LNCaP clone FGC (cell line): ENCODE results near the gene PROKR1.

Experiments used
- DNase-seq: peaks from one replicate; pipeline ENCODE4 v3.0.0-alpha.2; 2011; ENCODE audit warnings: low read depth
- H3K4me3 ChIP-seq: 2 replicates; pipeline ENCODE4 v1.5.1; 2011; ENCODE audit warnings: mild to moderate bottlenecking, low read depth, low read length, control low read depth
- TF ChIP-seq, protein P1 (sequence below): IDR thresholded peaks from 2 replicates; pipeline ENCODE4 v1.5.1; 2012; ENCODE audit warnings: mild to moderate bottlenecking; ENCODE audit not compliant: control insufficient read depth, insufficient read depth; ENCODE audit errors: extremely low read depth

PROKR1 gene

GRCh38 chr2:68695971-68696370, 52.6 kb downstream of the PROKR1 start:
- no peak for DNase-seq
- TF ChIP-seq, protein P1, sequence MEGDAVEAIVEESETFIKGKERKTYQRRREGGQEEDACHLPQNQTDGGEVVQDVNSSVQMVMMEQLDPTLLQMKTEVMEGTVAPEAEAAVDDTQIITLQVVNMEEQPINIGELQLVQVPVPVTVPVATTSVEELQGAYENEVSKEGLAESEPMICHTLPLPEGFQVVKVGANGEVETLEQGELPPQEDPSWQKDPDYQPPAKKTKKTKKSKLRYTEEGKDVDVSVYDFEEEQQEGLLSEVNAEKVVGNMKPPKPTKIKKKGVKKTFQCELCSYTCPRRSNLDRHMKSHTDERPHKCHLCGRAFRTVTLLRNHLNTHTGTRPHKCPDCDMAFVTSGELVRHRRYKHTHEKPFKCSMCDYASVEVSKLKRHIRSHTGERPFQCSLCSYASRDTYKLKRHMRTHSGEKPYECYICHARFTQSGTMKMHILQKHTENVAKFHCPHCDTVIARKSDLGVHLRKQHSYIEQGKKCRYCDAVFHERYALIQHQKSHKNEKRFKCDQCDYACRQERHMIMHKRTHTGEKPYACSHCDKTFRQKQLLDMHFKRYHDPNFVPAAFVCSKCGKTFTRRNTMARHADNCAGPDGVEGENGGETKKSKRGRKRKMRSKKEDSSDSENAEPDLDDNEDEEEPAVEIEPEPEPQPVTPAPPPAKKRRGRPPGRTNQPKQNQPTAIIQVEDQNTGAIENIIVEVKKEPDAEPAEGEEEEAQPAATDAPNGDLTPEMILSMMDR = no peak
- no peak overlapping the region for H3K4me3 ChIP-seq

DNA sequence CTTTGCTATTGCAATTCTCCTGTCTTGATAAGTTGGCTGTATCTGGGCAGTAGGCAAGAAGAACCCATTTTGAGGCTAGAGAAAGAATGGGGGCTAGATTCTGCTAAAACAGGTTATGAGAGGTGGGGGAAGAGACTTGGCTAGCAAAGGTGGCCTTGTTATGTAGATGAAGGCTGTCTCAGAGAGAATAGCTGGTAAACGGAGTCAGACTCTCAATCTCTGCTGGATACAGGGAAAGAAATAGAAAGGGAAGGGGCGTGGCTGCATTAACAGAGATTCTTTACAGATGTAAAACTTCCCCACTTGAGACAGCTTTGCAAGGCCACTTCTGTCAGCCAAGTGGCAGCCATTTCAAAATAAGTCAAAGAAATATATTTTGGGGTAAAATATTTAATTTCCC, 53.2 kb downstream of the PROKR1 start:
- H3K4me3 ChIP-seq = no peak overlapping the region
- TF ChIP-seq, protein P1 = no peak
- DNase-seq = no peak

DNA sequence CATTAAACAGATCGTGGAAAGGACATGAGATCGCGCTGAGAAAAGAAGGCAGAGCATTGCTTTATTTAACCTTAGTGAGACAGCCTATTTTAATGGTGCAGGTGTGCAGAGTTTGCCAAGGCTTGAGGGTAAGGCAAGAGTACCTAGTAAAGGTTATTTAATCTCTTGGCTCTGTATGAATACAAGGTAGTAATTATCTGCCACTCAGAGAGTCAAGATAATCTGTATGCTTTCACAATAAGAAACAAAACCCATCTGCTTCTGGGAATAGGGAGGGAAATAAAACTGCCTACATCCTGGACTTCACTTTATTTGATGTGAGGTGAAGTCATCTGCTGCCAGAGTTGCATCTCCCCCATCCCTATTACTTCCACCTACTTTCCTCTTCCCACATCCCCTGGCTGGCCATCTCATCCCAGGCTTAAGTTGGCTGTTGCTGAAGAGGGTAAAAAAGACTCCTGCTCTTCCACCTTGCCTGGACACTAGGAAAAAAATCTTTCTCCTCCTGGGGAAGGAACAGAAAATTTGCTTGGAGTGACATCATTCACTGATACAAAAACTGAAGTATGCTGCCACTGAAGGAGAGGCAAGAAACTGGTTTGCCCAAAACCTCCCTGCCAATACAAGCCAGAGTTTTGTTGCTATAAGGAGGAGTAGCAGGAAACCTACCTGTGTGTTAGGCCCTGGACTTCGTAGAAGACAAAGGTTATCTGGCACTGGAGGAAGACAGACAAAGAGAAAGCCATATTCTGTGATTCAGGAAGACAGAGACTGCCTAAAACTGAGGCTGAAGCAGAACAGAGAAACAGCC, 55.4 kb downstream of the PROKR1 start:
- TF ChIP-seq, protein P1 = no peak
- no peak overlapping the region for H3K4me3 ChIP-seq
- no peak for DNase-seq

DNA sequence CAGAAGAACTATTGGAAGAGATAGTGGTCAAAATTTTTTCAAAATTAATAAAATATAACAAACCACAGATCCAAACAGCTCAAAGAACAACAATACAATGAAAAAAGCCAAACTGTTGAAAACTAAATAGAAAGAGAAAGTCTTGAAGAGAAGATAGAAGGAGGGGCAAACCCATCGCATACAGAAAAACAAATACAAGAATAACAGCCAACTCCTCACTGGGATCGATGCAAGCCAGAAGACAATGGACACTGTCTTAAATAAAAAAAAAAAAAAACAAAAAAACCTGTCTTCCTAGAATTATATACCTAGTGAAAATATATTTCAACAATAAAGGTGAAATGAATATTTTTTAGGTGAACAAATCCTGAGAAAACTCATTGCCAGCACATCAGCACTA, 57.2 kb downstream of the PROKR1 start:
- no peak for DNase-seq
- TF ChIP-seq, protein P1 = no peak
- H3K4me3 ChIP-seq = no peak overlapping the region

GRCh38 chr2:68706637-68707036, 63.3 kb downstream of the PROKR1 start:
- TF ChIP-seq, protein P1 = no peak
- DNase-seq = no peak
- H3K4me3 ChIP-seq = no peak overlapping the region
